WERI-Rb-1 (cell line): ENCODE data around the gene CYP19A1.

ENCODE experiments used
- DNase-seq: peaks from one replicate; pipeline ENCODE4 v3.0.0-alpha.2; 2020
- H3K27ac ChIP-seq: fragments of 250-450 bp; sonication (Bioruptor Pico); 2 replicates; pipeline ENCODE4 v1.5.1; 2020; ENCODE audit warnings: mild to moderate bottlenecking, moderate library complexity
- H3K27me3 ChIP-seq: fragments of 250-450 bp; sonication (Bioruptor Pico); 2 replicates; pipeline ENCODE4 v1.5.1; 2021; ENCODE audit warnings: mild to moderate bottlenecking, low read depth, moderate library complexity; ENCODE audit not compliant: insufficient read depth, severe bottlenecking
- H3K36me3 ChIP-seq: fragments of 250-450 bp; sonication (Bioruptor Pico); 2 replicates; pipeline ENCODE4 v1.5.1; 2020; ENCODE audit warnings: mild to moderate bottlenecking, moderate library complexity
- H3K4me3 ChIP-seq: 2 replicates; pipeline ENCODE4 v1.5.1; 2011; ENCODE audit warnings: low read depth, mild to moderate bottlenecking, control low read depth, low read length
- H3K9me3 ChIP-seq: fragments of 250-450 bp; sonication (Bioruptor Pico); 2 replicates; pipeline ENCODE4 v1.5.1; 2021; ENCODE audit warnings: mild to moderate bottlenecking, moderate library complexity; ENCODE audit not compliant: severe bottlenecking
- CTCF ChIP-seq: IDR thresholded peaks from 2 replicates; pipeline ENCODE4 v1.5.1; 2011; ENCODE audit warnings: low read depth, mild to moderate bottlenecking, control low read depth, inconsistent platforms, low read length

The CYP19A1 gene

GRCh38 chr15:51226576-51227210 lies 111.7 kb downstream of the CYP19A1 start:
- DNase-seq = no peak
- Histone ChIP-seq H3K4me3 (no peak overlapping the region), H3K27me3 (no peaks in the 10 kb centered on the region), H3K27ac (no peak overlapping the region), H3K9me3 (no peaks in the 10 kb centered on the region), H3K36me3 (no peaks in the 10 kb centered on the region)
- TF ChIP-seq CTCF = no peak

- H3K4me3 ChIP-seq = no peak overlapping the region
- TF ChIP-seq CTCF = no peak
- no peaks in the 10 kb centered on the region for H3K36me3 ChIP-seq
- H3K27me3 ChIP-seq = no peaks in the 10 kb centered on the region
- H3K27ac ChIP-seq = no peak overlapping the region
- no peaks in the 10 kb centered on the region for H3K9me3 ChIP-seq
- no peak for DNase-seq
Observed at GRCh38 chr15:51224428-51224827, 114.0 kb downstream of the CYP19A1 start.

- Histone ChIP-seq H3K4me3 (no peak overlapping the region), H3K27me3 (no peaks in the 10 kb centered on the region), H3K9me3 (no peaks in the 10 kb centered on the region), H3K36me3 (no peaks in the 10 kb centered on the region), H3K27ac (no peak overlapping the region)
- no peak for TF ChIP-seq CTCF
- DNase-seq = no peak
Observed at GRCh38 chr15:51223771-51224229, 114.6 kb downstream of the CYP19A1 start.

GRCh38 chr15:51218299-51218938 lies 120.0 kb downstream of the CYP19A1 start:
- DNase-seq = no peak
- Histone ChIP-seq H3K27ac (no peak overlapping the region), H3K4me3 (no peak overlapping the region), H3K9me3 (no peaks in the 10 kb centered on the region), H3K27me3 (no peaks in the 10 kb centered on the region), H3K36me3 (no peaks in the 10 kb centered on the region)
- no peak for TF ChIP-seq CTCF

- Histone ChIP-seq H3K4me3 (no peak overlapping the region), H3K27ac (no peak overlapping the region), H3K27me3 (no peaks in the 10 kb centered on the region), H3K9me3 (no peaks in the 10 kb centered on the region), H3K36me3 (no peaks in the 10 kb centered on the region)
- no peak for TF ChIP-seq CTCF
- DNase-seq = no peak
Observed at GRCh38 chr15:51212909-51213308, 125.5 kb downstream of the CYP19A1 start.
